HCT116 (cell line): Measurements from ENCODE around the gene CDK16.

ENCODE experiments used
- CEBPB ChIP-seq: IDR thresholded peaks from 2 replicates; pipeline ENCODE4 v1.6.1; 2012; ENCODE audit warnings: low read depth
- CTCF ChIP-seq, 3 experiments: fragments of 200-600 bp in 1 of 3; sonication (generic) in 1 of 3; IDR thresholded peaks in 2 of 3; conservative IDR thresholded peaks in 1 of 3; 2 replicates each; pipeline ENCODE4 v1.5.1; 2012 to 2017; ENCODE audit warnings: low read depth in 2 of 3, low read length in 2 of 3, antibody characterized with exemption in 1 of 3, borderline replicate concordance in 1 of 3, control low read depth in 1 of 3, mild to moderate bottlenecking in 1 of 3, mixed read lengths in 1 of 3, mixed run types in 1 of 3, moderate library complexity in 1 of 3; ENCODE audit not compliant: insufficient read depth in 1 of 3
- EGR1 ChIP-seq: IDR thresholded peaks from 2 replicates; pipeline ENCODE4 v1.6.1; 2012; ENCODE audit warnings: low read depth
- EZH2 ChIP-seq: fragments of 200-600 bp; sonication (generic); IDR thresholded peaks from 2 replicates; pipeline ENCODE4 v1.6.1; 2017; ENCODE audit warnings: antibody characterized with exemption, mixed run types
- EZH2phosphoT487 ChIP-seq: fragments of 200-600 bp; IDR thresholded peaks from 2 replicates; pipeline ENCODE4 v1.6.1; 2018; ENCODE audit warnings: antibody characterized with exemption, borderline replicate concordance
- JUND ChIP-seq: IDR thresholded peaks from 2 replicates; pipeline ENCODE4 v1.6.1; 2012
- POLR2A ChIP-seq: IDR thresholded peaks from 2 replicates; pipeline ENCODE4 v1.7.0; 2011; ENCODE audit warnings: borderline replicate concordance; ENCODE audit not compliant: insufficient read depth, insufficient read length; ENCODE audit errors: extremely low read depth
- POLR2AphosphoS5 ChIP-seq: IDR thresholded peaks from 2 replicates; pipeline ENCODE4 v1.6.1; 2011; ENCODE audit warnings: mild to moderate bottlenecking, low read depth, low read length, moderate library complexity
- RAD21 ChIP-seq: IDR thresholded peaks from 2 replicates; pipeline ENCODE4 v1.6.1; 2012; ENCODE audit warnings: low read depth, mild to moderate bottlenecking
- REST ChIP-seq: IDR thresholded peaks from 2 replicates; pipeline ENCODE4 v1.6.1; 2012; ENCODE audit warnings: low read depth
- YY1 ChIP-seq: IDR thresholded peaks from 2 replicates; pipeline ENCODE4 v1.6.1; 2011; ENCODE audit warnings: low read length, low read depth, moderate library complexity, mild to moderate bottlenecking; ENCODE audit not compliant: insufficient replicate concordance; ENCODE audit errors: extremely low read depth
- ZNF274 ChIP-seq: fragments of 200-500 bp; sonication (Bioruptor generic); IDR thresholded peaks from 2 replicates; pipeline ENCODE4 v1.6.1; 2014; ENCODE audit warnings: mild to moderate bottlenecking, low read depth, low read length, inconsistent platforms
- TF ChIP-seq, protein P1 (sequence below): IDR thresholded peaks from 2 replicates; pipeline ENCODE4 v1.6.1; 2011; ENCODE audit warnings: mild to moderate bottlenecking, low read length, moderate library complexity; ENCODE audit not compliant: insufficient replicate concordance; ENCODE audit errors: extremely low read depth
- TF ChIP-seq, protein P2 (sequence below): IDR thresholded peaks from 2 replicates; pipeline ENCODE4 v1.6.1; 2012

- TF ChIP-seq REST (no peak), POLR2A (no peak), CTCF (IDR thresholded peaks at IDR 0.05 in 2 of 3, conservative IDR thresholded peaks at IDR 0.05 in 1 of 3; ENCODE audit: borderline replicate concordance in 1 of 3, insufficient read depth in 1 of 3, low read depth in 2 of 3, low read length in 2 of 3) (no peak), EGR1 (no peak), CEBPB (no peak), POLR2AphosphoS5 (no peak; the same call in 1 of the 2 replicates), RAD21 (no peak), ZNF274 (no peak), EZH2 (no peak), EZH2phosphoT487 (no peak), JUND (no peak), YY1 (no peak)
- TF ChIP-seq, protein P1, sequence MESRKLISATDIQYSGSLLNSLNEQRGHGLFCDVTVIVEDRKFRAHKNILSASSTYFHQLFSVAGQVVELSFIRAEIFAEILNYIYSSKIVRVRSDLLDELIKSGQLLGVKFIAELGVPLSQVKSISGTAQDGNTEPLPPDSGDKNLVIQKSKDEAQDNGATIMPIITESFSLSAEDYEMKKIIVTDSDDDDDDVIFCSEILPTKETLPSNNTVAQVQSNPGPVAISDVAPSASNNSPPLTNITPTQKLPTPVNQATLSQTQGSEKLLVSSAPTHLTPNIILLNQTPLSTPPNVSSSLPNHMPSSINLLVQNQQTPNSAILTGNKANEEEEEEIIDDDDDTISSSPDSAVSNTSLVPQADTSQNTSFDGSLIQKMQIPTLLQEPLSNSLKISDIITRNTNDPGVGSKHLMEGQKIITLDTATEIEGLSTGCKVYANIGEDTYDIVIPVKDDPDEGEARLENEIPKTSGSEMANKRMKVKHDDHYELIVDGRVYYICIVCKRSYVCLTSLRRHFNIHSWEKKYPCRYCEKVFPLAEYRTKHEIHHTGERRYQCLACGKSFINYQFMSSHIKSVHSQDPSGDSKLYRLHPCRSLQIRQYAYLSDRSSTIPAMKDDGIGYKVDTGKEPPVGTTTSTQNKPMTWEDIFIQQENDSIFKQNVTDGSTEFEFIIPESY = no peak
- TF ChIP-seq, protein P2, sequence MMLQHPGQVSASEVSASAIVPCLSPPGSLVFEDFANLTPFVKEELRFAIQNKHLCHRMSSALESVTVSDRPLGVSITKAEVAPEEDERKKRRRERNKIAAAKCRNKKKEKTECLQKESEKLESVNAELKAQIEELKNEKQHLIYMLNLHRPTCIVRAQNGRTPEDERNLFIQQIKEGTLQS = no peak
These were observed 11.8 kb downstream of the CDK16 start for GRCh38 chrX:47230136-47230868.
